Measurements from ENCODE around the gene SAMM50. TPM values are rescaled to one million over a fixed set of nuclear protein-coding genes. Genes with fewer than 3 reads are reported as not detected.

SAMM50 gene
- total RNA-seq, 6 donors from 2014 or later: 17.8 to 34.7 (median 25.0) TPM

- DNase-seq (no peak), ATAC-seq (ENCODE audit: low FRiP score in 2 of 2) (no peak)
- peaks cover 41 to 64% (median 52%) of the 10 kb centered on the region in 4 donors for H3K36me3 ChIP-seq
- no peak for TF ChIP-seq POLR2AphosphoS5 (IDR thresholded peaks at IDR 0.05)
- TF ChIP-seq POLR2A (IDR thresholded peaks at IDR 0.05): no peak
- TF ChIP-seq EP300 (IDR thresholded peaks at IDR 0.05): no peak
- no peak for TF ChIP-seq CTCF (IDR thresholded peaks at IDR 0.05)
- H3K27me3 ChIP-seq: no peaks in the 10 kb centered on the region
- no peak overlapping the region for H3K4me3 ChIP-seq
- no peaks in the 10 kb centered on the region for H3K4me1 ChIP-seq
- no peaks in the 10 kb centered on the region for H3K9me3 ChIP-seq
- H3K27ac ChIP-seq: no peak overlapping the region
- WGBS, 2 donors: 96 to 98% methylated on average over 10 of the region's 10 CpGs
Observed at GRCh38 chr22:43964314-43964857, 9.1 kb downstream of the SAMM50 start.

- TF ChIP-seq POLR2AphosphoS5 (IDR thresholded peaks at IDR 0.05) (no peak), POLR2A (IDR thresholded peaks at IDR 0.05) (no peak), CTCF (IDR thresholded peaks at IDR 0.05) (no peak), EP300 (IDR thresholded peaks at IDR 0.05) (no peak)
- Histone ChIP-seq H3K9me3 (no peaks in the 10 kb centered on the region), H3K27me3 (no peaks in the 10 kb centered on the region), H3K36me3 (peaks cover 41 to 89% (median 60%) of the 10 kb centered on the region in 4 donors), H3K4me3 (no peak overlapping the region), H3K27ac (no peak overlapping the region), H3K4me1 (no peaks in the 10 kb centered on the region)
- no peak for DNase-seq
- 90 to 91% methylated on average over 7 of the region's 7 CpGs for WGBS, 2 donors
- ATAC-seq (ENCODE audit: low FRiP score in 2 of 2): no peak
Observed at GRCh38 chr22:43967069-43967468, 11.8 kb downstream of the SAMM50 start.

- DNase-seq: no peak
- Histone ChIP-seq H3K9me3 (no peaks in the 10 kb centered on the region), H3K36me3 (peaks cover 42 to 98% (median 73%) of the 10 kb centered on the region in 4 donors), H3K4me1 (no peaks in the 10 kb centered on the region), H3K4me3 (no peak overlapping the region), H3K27ac (no peak overlapping the region), H3K27me3 (no peaks in the 10 kb centered on the region)
- WGBS, 2 donors: 94 to 96% methylated on average over 7 of the region's 7 CpGs
- no peak for ATAC-seq (ENCODE audit: low FRiP score in 2 of 2)
- TF ChIP-seq POLR2A (IDR thresholded peaks at IDR 0.05) (no peak), EP300 (IDR thresholded peaks at IDR 0.05) (no peak), POLR2AphosphoS5 (IDR thresholded peaks at IDR 0.05) (no peak), CTCF (IDR thresholded peaks at IDR 0.05) (no peak)
Observed at GRCh38 chr22:43968614-43969013, 13.4 kb downstream of the SAMM50 start.

- H3K36me3 ChIP-seq: peaks cover 39 to 98% (median 74%) of the 10 kb centered on the region in 4 donors
Observed at GRCh38 chr22:43969021-43969878, 14.0 kb downstream of the SAMM50 start.

More at GRCh38 chr22:43969021-43969878, 14.0 kb downstream of the SAMM50 start:
- DNase-seq: no peak
- Histone ChIP-seq H3K27ac (no peak overlapping the region), H3K4me1 (no peaks in the 10 kb centered on the region), H3K4me3 (no peak overlapping the region), H3K9me3 (no peaks in the 10 kb centered on the region), H3K27me3 (no peaks in the 10 kb centered on the region)
- TF ChIP-seq EP300 (IDR thresholded peaks at IDR 0.05) (no peak), POLR2AphosphoS5 (IDR thresholded peaks at IDR 0.05) (no peak), CTCF (IDR thresholded peaks at IDR 0.05) (no peak), POLR2A (IDR thresholded peaks at IDR 0.05) (no peak)
- peak in 1 of 2 donors; percentile 22 for ATAC-seq (ENCODE audit: low FRiP score in 2 of 2)
- WGBS, 2 donors: 91 to 94% methylated on average over 19 of the region's 19 CpGs
